ENCODE data around the gene FAM222B.
"Not testable (repeated sequence)": the region's sequence is repeated elsewhere in the genome, so short reads cannot be mapped to it uniquely, and the experiment has no call there.

The FAM222B gene

DNA sequence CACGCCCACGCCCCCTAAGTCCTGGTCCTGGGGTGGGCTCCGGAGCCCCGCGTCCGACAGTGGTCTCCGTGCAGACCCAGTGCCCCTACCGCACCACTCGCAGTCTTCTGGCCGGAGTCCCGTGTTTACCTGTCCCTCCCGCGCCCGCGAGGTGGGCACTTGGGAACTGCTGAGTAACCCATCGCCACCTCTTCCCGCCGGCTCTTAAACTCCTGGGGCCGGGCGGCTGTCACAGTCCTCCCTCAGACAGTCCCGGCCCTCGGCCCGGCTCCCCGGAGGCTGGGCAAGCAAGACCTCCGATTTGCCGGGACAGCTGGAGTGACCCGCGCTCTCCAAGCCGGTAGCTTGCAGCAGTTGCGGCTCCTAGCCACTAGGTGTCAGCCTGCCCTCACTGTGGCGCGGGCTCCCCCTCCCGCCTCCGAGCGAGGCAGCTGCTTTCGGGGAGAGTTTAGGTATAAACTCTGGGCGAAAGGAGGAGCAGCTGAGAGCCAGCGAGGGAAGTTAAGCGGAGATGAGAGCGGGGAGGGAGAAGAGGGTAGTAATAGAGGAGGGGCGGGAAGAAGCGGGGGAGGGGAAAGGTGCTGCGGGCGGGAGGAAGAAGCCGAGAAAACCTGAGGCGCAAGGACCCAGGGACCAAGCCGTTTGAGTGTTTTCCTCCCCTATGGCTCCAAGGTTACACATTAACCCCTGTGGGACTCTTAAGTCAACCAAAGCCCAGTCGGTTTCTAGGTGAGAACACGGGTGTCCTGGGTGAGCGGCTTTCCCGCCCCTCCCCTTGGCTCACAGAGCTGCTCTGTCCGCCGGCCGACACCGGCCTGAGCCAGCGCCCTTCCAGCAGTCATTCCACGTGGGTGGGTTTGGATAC is 115.7 kb downstream of the FAM222B start:
- DNase-seq (ENCODE audit: low read depth), result peak; percentile 81

DNA sequence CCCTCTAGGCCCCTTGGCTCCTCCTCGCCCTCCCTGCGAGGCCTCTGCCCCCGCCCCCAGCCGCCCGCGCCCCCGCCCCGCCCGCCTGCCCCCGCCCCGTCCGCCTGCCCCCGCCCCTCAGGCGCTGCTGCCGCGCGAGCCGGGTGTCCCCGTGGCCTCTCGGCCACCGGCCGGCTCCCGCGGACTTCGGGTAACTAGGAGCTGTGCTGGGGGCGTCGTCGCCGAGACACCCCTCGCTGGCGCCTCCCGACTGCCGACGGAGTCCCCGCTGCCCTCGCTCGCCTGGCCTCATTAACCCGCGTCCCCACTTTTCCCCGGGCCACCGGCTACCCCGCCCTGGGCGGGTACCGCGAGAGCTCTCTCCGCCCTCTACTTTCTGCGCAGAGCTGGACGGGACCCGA is 116.4 kb downstream of the FAM222B start, which contains the start of gene TLCD1:
TLCD1 (minus strand) TSS at position 8 of the 401 bp plus-strand sequence. CDS start 136 bp downstream, outside the sequence.
- no peak for DNase-seq (ENCODE audit: low read depth)

DNA sequence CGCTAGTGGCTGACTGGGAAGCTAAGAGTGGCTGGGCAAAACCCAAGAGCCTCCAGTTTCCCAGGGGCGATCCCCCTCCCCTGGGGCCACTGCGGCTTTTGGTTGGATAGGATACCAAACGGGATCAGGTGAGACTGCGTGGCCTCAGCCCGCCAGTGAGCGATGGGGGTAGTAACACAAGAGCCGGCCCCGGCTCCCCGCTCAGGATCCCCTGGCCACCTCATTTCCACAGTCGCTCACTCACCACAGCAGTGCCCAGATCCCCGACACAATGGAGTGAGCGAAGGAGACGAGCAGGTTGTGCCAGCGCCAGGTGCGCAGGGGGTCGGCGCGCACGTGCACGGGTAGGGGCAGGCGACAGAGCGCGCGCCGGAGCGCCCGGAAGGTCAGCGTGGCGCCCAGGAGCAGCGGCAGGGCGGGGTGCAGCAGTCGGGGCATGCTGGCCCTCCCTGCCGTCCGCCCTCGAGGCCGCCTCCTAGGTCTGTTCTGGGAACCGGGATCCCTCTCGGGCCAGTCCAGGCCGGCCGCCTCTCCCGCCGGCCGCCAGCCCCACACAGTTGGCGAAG is 116.8 kb downstream of the FAM222B start:
- DNase-seq (ENCODE audit: low read depth), result no peak

DNA sequence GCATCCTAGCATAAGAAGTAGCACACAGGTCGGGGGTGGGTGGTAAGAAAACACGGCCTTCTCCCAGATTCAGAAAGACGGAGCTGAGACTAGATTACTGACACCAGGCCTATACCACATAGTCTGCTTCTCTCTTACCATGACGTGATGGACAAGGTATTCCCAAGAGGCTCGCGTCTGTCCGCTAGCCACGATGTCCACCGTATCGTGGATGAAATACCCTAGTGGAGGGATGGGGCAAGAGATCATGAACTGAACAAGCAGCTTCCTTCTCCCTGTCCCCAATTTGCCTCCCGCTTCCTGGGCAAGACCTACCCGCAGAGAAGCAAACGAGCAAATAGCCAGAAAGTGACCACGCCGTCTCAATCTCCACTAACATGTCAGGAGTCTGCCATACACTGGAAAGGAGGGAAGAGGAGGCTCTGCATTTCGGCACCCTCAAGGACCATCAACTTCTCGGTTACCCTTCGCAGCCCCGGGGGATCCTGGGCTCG is 117.4 kb downstream of the FAM222B start:
- no peak for DNase-seq (ENCODE audit: low read depth)

DNA sequence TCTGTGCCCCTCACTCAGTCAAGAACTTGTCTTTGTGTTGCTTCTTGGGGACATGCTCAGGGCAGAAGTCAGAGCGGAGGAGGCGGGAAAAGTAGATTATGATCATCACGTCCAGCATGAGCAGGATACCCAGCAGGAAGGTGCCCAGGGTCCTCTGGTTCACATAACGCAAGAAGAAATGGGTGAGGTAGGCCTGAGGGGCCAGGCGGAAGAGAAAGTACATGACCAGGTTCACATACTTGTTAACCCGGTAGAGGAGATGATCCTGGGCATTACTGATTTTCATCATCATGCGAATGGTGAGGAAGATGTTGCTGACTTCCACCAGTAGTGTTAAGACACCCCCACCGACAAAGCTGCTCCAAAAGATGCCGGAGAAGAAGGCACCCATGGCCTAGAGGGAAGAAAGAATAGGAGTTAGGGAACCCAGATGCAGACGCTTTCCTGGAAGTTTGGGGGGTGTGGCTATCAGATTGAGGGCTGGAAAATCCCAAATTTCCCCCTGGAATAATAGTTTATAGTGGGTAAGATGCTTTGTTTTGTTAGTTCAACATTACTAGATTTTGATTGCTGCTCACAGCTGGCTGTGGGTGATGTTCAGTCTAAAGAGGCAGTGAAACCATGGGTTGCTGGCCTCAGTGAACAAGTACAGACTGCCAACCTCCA is 118.0 kb downstream of the FAM222B start:
- no peak for DNase-seq (ENCODE audit: low read depth)

DNA sequence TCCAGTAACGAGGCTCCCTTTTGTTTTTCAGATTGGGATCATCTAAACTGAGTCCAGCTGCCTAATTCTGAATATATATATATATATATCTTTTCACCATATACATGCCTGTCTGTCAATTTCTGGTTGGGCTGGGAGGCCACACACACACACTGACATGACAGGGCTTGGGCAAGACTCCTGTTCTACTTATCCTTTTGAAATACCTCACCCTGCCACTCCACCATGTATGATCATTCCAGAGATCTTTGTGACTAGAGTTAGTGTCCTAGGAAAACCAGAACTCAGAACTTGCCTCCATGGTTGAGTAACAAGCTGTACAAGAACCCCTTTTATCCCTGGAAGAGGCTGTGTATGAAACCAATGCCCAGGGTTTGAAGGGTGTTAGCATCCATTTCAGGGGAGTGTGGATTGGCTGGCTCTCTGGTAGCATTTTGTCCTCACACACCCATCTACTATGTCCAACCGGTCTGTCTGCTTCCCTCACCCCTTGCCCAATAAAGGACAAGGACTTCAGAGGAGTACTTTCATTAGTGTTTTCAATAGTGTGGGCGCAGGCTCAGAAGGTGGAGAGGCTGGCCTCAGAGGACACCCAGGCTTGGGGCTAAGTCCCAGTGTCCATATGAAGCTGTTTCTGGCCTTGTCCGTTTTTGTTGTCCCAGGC is 118.6 kb downstream of the FAM222B start:
- DNase-seq (ENCODE audit: low read depth), result not testable (repeated sequence)

DNA sequence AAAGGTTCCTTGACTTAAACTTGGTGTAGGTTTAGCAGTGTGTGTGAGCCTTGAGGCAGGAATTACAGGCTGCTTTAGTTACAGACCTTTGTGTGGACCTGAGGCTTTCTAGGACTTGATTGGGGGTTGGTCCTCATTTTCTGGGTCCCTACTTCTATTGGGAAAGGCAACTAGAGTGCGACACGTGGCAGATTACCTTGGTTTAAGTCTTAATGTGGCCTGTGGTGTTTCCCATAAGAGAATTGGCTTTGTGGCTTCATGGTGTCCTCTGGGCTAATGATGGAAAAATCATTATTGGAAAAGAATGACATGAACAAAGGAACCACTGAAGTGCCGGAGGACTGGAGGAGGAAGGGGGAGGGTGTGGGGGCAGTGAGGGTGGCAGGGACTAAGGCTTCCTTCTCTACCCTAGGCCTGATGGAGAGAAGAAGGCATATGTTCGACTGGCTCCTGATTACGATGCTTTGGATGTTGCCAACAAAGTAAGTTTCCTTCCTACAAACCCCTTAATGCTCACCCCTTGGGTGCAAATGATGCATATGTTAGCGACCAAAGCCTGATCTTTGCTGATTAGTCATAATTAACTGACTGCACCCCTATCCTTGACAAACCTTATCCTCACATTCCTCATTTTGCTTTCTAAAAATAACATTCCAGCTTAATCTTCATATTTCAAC is 119.3 kb downstream of the FAM222B start:
- DNase-seq (ENCODE audit: low read depth), result no peak

DNA sequence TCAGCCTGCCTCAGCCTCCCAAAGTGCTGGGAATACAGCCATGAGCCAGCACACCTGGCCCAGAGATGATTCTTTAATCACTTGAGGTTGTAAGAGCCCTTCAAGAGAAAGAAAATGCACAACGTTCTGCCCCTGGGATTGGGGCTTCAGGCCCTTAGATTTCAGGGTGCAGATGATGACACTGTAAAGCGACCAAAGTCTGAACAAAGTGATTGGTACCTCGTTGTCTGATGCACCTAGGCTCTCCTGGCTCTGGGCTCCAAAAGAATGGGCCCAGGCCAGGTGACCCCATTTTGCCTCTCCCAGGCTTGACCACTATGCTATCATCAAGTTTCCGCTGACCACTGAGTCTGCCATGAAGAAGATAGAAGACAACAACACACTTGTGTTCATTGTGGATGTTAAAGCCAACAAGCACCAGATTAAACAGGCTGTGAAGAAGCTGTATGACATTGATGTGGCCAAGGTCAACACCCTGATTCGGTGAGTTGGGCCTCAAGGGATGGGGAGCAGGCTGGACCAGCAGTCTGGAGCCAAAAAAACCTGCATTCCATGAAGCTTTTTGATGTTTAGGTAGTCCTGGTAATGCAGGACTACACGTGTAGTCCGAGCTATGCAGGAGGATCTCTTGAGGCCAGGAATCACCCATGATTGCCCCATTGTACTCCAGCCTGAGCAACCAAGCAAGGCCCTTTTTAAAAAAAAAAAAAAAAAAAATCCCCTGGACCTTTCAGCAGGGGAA is 120.0 kb downstream of the FAM222B start:
- no peak for DNase-seq (ENCODE audit: low read depth)

DNA sequence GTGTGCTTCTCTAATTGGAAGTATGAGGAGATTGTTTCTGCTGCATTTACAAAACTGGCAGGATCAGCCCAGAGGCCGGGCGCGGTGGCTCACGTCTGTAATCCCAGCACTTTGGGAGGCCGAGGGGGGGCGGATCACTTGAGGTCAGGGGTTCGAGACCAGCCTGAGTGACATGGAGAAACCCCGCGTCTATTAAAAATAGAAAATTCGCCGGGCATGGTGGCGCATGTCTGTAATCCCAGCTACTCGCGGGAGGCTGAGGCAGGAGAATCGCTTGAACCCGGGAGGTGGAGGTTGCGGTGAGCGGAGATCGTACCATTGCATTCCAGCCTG is 121.6 kb downstream of the FAM222B start:
- not testable (repeated sequence) for DNase-seq (ENCODE audit: low read depth)

DNA sequence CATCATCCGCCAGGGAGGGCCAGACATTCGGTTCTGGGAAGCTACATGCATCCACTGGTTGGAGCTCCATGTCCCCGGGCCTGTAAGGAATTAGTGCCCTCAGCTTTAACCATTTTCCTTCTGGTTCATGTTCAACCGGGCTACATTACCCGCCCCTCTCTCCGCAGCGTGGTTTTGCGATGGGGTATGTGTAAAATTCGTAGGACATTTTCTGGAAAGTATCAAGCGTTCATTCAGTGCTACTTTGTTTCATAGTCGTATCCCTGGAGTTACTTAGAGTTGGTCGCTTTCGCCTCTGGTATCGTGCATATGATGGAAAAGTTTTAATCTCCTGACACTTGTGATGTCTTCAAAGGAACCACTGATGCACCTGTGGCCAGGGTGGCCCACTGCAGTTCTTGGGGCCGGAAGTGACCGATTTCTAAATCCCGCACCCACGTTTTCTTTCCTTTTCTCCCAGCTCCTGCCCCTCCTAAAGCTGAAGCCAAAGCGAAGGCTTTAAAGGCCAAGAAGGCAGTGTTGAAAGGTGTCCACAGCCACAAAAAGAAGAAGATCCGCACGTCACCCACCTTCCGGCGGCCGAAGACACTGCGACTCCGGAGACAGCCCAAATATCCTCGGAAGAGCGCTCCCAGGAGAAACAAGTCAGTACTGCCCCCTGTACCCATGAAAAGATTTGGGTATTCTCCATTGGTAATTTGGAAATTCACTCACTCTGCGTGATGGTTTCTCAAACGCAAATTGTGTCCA is 122.2 kb downstream of the FAM222B start:
- DNase-seq (ENCODE audit: low read depth), result no peak

DNA sequence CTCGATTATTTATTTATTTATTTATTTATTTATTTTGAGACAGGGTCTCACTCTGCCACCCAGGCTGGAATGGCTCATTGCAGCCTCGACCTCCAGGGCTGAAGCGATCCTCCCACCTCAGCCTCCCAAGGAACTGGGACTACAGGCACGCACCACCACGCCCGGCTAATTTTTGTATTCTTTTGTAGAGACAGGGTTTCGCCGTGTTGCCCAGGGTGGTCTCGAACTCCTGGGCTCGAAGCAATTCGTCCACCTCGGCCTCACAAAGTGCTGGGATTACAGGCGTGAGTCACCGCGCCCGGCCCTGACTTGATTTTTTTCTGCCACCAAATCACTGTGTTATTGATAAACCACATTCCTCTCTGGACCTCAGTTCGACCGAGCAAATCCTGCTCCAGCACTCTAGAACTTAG is 123.6 kb downstream of the FAM222B start:
- DNase-seq (ENCODE audit: low read depth), result no peak

DNA sequence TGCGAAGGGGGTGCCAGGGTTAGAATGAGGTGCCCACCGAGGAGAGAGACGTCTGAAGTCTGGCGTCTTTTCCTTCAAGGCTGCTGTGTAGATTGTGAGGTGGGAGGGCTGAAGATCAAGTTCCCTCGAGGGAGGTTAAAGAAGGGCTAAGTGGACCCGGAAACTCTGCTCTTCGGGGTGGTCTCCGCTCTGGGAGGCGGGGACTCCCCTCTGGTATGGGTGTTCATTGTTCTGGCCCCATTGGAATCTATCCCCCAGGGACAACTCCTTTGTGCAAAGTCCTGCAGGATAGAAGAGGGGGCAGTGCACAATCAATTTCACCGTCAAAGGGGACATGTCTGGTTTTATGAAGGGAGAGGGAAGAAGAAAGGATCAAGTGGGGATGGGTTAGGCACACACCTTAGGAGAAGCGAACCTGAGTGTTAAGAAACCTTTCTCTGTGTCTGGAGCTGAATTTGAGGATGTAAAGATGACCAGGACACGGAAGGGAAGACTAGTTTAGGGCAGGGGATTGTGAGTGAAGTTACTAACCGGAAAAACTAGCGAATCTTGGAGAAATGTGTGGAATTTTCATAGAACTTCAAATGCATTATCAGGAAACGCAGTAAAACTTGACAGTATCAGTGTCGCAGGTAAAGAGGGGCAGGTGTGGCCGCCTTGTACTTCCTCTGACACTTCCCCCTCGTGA is 124.1 kb downstream of the FAM222B start:
- no peak for DNase-seq (ENCODE audit: low read depth)

DNA sequence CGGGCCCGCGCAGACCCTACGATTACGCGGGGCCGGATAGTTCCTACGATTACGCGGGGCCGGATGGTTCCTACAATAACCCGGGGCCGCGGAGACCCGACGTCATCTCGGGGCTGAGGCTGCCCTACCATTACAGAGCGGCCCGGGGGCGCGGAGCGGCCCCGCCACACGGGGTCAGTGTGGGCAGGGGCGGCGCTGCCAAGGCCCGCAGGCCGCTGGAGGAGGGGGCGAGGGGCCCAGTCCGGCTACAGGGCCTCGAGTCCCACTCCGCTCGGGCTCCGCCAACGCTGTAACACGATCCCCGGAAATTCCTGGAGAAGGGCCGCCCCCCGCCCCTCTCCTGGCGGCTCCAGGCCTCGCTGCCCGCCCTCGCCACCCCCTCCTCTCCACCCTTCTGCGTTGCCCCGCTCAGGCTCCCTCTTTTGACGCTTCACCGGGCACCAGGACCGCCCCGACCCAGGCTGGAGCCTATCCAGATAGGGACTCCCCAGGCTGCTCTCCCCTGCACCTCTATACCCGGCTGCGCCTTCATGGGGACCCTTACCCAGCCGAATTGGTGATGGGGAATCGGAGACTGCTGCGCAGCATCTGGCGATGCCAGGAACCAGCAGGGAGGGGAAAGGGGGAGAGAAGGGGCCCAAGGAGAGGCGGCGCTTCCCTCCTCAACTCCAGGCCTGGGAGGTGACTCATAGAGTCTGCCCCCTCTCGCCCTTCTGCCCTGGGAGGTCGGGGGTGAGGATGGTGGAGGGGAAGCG is 124.8 kb downstream of the FAM222B start, which contains the start of gene RAB34:
RAB34 (minus strand) TSS at position 291 of the 755 bp plus-strand sequence. CDS start 602 bp downstream, outside the sequence.
- no peak for DNase-seq (ENCODE audit: low read depth)

DNA sequence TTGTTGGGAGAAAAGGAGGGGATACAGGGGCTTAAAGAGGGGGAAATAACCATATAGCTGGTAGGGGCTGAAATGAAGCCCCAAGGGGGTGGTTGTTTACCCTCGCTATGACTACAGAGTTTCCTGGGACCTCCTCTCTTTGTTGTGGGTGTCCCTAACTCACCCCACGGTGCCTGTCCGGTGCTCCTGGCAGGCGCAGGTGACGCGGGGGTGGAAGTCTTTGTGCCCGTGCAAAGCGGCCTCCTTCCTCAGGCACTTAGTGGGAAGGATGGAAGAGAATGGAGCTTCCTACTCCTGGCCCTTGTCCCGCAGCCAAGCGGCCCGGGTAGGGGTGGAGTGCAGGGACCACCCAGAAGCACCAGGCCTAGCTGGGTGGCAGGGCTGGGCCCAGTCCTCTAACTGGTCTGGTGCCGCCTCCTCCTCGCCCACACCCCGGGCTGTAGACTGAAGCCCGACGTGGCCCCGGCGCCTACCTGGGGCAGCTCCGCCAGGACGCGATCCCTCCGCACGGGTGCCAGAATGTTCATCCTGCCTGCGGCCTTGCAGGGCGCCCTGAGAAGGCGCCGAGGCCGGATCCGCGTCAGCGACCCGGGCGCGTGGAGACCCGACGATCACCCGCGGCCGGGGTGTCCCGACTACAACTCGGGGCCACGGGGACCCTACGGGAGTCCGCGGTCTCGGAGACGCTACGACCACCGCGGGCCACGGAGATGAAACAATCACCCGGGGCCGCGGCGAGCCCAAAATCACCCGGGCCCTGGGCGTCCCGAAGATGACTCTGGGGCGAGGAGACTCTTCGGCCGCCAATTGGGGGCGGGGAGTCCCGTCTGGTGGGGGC is 125.6 kb downstream of the FAM222B start:
- DNase-seq (ENCODE audit: low read depth), result no peak

DNA sequence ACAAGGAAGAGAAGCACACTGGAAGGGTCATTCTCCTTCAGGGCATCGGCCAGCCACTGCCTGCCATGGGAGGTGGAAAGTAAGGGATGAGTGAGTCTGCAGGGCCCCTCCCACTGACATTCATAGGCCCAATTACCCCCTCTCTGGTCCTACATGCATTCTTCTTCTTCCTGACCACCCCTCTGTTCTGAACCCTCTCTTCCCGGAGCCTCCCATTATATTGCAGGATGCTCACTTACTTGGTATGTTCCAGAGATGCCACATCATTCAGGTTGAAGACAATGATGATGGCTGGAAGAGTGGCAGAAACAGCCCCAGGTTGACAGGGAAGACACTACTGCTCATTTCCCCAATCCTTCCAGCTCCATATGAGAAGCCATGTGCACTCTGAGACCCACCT is 127.4 kb downstream of the FAM222B start:
- DNase-seq (ENCODE audit: low read depth), result no peak

DNA sequence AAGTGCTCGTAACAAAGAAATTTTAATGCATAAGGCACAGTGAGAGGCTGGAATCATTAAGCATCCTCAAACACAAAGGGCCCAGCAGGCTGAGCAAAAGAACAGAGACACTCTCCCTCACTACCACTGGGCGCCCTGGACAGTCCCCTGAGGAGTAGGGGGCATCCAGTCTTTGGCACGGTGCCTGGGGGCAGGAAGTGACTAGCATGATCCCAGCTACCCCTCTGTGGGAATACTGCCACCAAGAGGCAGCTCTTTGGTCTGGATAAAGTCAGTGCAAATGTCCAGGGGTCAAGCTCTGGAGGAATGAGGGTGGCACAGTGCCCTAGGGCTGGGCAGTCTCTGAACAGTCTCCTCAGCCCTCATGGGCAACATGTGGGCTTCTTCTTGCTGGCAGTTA is 128.3 kb downstream of the FAM222B start:
- no peak for DNase-seq (ENCODE audit: low read depth)

DNA sequence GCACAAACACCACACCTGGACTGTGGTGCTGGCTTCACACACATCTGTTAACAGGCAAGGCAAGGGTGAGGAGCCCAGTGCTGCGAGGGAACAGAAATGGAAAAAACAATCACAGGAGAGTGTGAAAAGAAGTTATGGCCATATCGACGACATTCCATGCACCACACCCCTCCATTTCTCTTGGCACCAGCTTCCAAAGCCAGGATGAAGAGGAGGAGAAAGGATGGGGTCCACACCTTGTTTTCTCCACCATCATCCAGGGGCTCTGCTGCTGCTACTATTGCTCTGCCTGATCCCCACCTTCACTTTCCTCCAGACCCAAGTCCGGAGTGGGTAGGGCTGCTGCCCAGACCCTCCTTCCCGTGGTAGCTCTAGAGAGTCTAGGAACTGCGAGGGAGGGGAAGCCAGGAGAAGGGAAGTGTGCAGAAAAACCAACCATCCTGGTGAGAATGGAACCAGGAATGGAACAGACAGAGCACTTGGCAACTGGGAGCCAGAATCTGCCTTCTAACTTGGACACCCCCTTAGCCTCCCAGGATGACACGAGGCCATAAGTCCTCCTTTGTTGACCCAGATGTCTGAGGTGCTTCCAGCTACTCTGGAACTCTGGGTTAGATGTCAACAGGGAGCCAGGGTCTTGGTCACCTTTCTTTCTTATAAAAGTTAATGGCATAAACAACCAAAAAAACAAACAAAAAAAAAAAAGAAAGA is 129.7 kb downstream of the FAM222B start:
- no peak for DNase-seq (ENCODE audit: low read depth)

Measured in stimulated activated CD8-positive, alpha-beta memory T cell treated with anti-CD3 and anti-CD28 coated beads, Interleukin-7, amount 100 ng/mL, for 24 hours (primary cell).